ENCODE data around the gene FER. TPM values are rescaled to one million over a fixed set of nuclear protein-coding genes. Genes with fewer than 3 reads are reported as not detected.
"Not testable (repeated sequence)": the region's sequence is repeated elsewhere in the genome, so short reads cannot be mapped to it uniquely, and the experiment has no call there.

The FER gene
- total RNA-seq, 1 experiment from 2014 or later = 16.4 TPM

DNA sequence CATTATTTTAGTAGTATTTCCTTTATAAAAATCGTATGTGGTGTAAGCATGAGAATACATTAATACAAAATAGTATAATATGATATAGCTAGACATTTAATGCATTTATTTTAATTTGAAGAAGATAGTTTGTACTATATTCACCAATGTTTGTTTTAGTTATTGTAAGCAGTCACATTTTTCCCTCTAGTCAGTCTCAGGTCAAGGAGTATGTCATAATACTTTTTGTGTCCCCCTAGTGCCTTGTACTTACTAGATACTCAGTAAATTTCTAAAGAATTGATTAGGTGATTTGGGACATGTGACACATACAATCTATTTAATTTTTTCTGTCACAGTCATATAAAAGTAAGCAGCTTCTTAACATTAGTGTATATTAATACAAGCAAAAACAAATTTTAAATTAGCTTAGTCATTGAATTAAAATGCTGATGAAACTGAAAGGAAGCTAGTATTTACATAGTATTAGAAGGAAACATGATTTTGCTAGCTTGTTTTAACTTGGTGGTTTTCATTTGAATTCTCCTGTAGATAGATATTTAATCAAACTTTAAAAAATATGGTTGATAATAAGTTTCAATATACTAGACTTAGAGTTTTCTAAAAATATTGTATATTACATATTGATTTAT, 242.2 kb downstream of the FER start:
- ChIA-PET CTCF (no interaction called here), POLR2A (ENCODE audit: low non-redundant PET) (no interaction called here)
- no peak for DNase-seq (ENCODE audit: low spot score)
- no TSS peak for BruUV-seq (replicated peaks)
- Histone ChIP-seq H3K4me3 (ENCODE audit: low read depth, low read length, poor library complexity, severe bottlenecking) (no peak overlapping the region), H3K27me3 (replicated peaks; ENCODE audit: insufficient read depth, low read depth, low read length, poor library complexity) (no peaks in the 10 kb centered on the region), H3K4me1 (ENCODE audit: insufficient read depth, low read length, poor library complexity, severe bottlenecking) (peaks cover 4% of the 10 kb centered on the region), H3K36me3 (ENCODE audit: insufficient read depth, low read length, poor library complexity, severe bottlenecking) (no peaks in the 10 kb centered on the region), H3K9me3 (ENCODE audit: low read depth, low read length, poor library complexity, severe bottlenecking) (peaks cover 6% of the 10 kb centered on the region), H3K27ac (ENCODE audit: low read depth, low read length, poor library complexity, severe bottlenecking) (no peak overlapping the region)
- intact Hi-C loops (cut with micrococcal nuclease; ENCODE audit: unreplicated experiment) = no loop called here
- no peak for TF ChIP-seq EZH2 (IDR thresholded peaks at IDR 0.05; ENCODE audit: borderline replicate concordance, low read depth, low read length, poor library complexity, severe bottlenecking)
- TF ChIP-seq, protein P1, sequence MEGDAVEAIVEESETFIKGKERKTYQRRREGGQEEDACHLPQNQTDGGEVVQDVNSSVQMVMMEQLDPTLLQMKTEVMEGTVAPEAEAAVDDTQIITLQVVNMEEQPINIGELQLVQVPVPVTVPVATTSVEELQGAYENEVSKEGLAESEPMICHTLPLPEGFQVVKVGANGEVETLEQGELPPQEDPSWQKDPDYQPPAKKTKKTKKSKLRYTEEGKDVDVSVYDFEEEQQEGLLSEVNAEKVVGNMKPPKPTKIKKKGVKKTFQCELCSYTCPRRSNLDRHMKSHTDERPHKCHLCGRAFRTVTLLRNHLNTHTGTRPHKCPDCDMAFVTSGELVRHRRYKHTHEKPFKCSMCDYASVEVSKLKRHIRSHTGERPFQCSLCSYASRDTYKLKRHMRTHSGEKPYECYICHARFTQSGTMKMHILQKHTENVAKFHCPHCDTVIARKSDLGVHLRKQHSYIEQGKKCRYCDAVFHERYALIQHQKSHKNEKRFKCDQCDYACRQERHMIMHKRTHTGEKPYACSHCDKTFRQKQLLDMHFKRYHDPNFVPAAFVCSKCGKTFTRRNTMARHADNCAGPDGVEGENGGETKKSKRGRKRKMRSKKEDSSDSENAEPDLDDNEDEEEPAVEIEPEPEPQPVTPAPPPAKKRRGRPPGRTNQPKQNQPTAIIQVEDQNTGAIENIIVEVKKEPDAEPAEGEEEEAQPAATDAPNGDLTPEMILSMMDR (conservative IDR thresholded peaks at IDR 0.05; ENCODE audit: low read depth, low read length) = no peak

DNA sequence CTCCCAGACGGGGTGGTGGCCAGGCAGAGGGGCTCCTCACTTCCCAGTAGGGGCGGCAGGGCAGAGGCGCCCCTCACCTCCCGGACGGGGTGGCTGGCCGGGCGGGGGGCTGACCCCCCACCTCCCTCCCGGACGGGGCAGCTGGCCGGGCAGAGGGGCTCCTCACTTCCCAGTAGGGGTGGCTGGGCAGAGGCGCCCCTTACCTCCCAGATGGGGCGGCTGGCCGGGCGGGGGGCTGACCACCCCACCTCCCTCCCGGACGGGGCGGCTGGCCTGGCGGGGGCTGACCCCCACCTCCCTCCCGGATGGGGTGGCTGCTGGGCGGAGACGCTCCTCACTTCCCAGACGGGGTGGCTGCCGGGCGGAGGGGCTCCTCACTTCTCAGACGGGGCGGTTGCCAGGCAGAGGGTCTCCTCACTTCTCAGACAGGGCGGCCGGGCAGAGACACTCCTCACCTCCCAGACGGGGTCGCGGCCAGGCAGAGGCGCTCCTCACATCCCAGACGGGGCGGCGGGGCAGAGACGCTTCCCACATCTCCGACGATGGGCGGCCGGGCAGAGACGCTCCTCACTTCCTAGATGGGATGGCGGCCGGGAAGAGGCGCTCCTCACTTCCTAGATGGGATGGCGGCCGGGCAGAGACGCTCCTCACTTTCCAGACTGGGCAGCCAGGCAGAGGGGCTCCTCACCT, 244.8 kb downstream of the FER start:
- POLR2A ChIA-PET (ENCODE audit: low non-redundant PET); CTCF ChIA-PET; H3K4me3 ChIP-seq (ENCODE audit: low read depth, low read length, poor library complexity, severe bottlenecking); H3K27ac ChIP-seq (ENCODE audit: low read depth, low read length, poor library complexity, severe bottlenecking); H3K9me3 ChIP-seq (ENCODE audit: low read depth, low read length, poor library complexity, severe bottlenecking); DNase-seq (ENCODE audit: low spot score); H3K4me1 ChIP-seq (ENCODE audit: insufficient read depth, low read length, poor library complexity, severe bottlenecking); BruUV-seq (replicated peaks); H3K36me3 ChIP-seq (ENCODE audit: insufficient read depth, low read length, poor library complexity, severe bottlenecking); H3K27me3 ChIP-seq (replicated peaks; ENCODE audit: insufficient read depth, low read depth, low read length, poor library complexity); intact Hi-C loops (cut with micrococcal nuclease; ENCODE audit: unreplicated experiment): not testable (repeated sequence)

DNA sequence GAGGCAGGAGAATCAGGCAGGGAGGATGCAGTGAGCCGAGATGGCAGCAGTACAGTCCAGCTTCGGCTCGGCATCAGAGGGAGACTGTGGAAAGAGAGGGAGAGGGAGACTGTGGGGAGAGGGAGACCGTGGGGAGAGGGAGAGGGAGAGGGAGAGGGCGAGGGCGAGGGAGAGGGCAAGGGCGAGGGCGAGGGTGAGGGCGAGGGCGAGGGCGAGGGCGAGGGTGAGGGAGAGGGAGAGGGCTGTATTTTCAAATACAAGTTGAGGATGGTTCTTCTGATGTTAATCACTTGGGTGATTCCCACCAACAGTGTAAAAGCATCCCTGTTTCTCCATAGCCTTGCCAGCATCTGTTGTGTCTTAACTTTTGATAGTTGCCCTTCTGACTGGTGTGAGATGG, 245.7 kb downstream of the FER start:
- H3K27ac ChIP-seq (ENCODE audit: low read depth, low read length, poor library complexity, severe bottlenecking); H3K36me3 ChIP-seq (ENCODE audit: insufficient read depth, low read length, poor library complexity, severe bottlenecking); intact Hi-C loops (cut with micrococcal nuclease; ENCODE audit: unreplicated experiment); CTCF ChIA-PET; H3K9me3 ChIP-seq (ENCODE audit: low read depth, low read length, poor library complexity, severe bottlenecking); BruUV-seq (replicated peaks); H3K27me3 ChIP-seq (replicated peaks; ENCODE audit: insufficient read depth, low read depth, low read length, poor library complexity); POLR2A ChIA-PET (ENCODE audit: low non-redundant PET); H3K4me1 ChIP-seq (ENCODE audit: insufficient read depth, low read length, poor library complexity, severe bottlenecking); DNase-seq (ENCODE audit: low spot score); H3K4me3 ChIP-seq (ENCODE audit: low read depth, low read length, poor library complexity, severe bottlenecking): not testable (repeated sequence)

DNA sequence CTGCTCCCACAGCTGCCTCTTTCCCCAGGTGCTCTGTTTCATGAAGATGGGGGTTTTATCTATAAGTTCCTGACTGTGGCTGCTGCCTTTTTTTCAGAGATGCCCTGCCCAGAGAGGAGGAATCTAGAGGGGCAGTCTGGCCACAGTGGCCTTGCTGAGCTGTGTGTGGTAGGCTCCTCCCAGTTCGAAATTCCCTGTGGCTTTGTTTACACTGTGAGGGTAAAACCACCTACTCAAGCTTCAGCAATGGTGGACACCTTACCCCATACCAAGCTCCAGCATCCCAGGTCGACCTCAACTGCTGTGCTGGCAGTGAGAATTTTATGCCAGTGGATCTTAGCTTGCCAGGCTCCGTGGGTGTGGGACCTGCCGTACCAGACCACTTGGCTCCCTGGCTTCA, 250.0 kb downstream of the FER start:
- no peak for DNase-seq (ENCODE audit: low spot score)
- POLR2A ChIA-PET (ENCODE audit: low non-redundant PET) = no interaction called here
- no peaks in the 10 kb centered on the region for H3K27me3 ChIP-seq (replicated peaks; ENCODE audit: insufficient read depth, low read depth, low read length, poor library complexity)
- H3K4me3 ChIP-seq (ENCODE audit: low read depth, low read length, poor library complexity, severe bottlenecking) = no peak overlapping the region
- no peak overlapping the region for H3K27ac ChIP-seq (ENCODE audit: low read depth, low read length, poor library complexity, severe bottlenecking)
- H3K9me3 ChIP-seq (ENCODE audit: low read depth, low read length, poor library complexity, severe bottlenecking) = peaks cover 6% of the 10 kb centered on the region
- intact Hi-C loops (cut with micrococcal nuclease; ENCODE audit: unreplicated experiment) = no loop called here
- TF ChIP-seq, protein P1 (conservative IDR thresholded peaks at IDR 0.05; ENCODE audit: low read depth, low read length) = no peak
- TF ChIP-seq EZH2 (IDR thresholded peaks at IDR 0.05; ENCODE audit: borderline replicate concordance, low read depth, low read length, poor library complexity, severe bottlenecking) = no peak
- H3K4me1 ChIP-seq (ENCODE audit: insufficient read depth, low read length, poor library complexity, severe bottlenecking) = no peaks in the 10 kb centered on the region
- H3K36me3 ChIP-seq (ENCODE audit: insufficient read depth, low read length, poor library complexity, severe bottlenecking) = no peaks in the 10 kb centered on the region
- no TSS peak for BruUV-seq (replicated peaks)
- CTCF ChIA-PET = no interaction called here

Data from A673 (cell line).